GM12878 (cell line): ENCODE data around the gene CASP10. TPM values are rescaled to one million over a fixed set of nuclear protein-coding genes. Genes with fewer than 3 reads are reported as not detected.
A peak's percentile ranks its signal among the peaks of the same experiment; 100 is the strongest.

Source experiments
- CEBPB ChIP-seq, 2 experiments: fragments of 150-350 bp in 1 of 2; IDR thresholded peaks; 2 replicates each; pipeline ENCODE4 v1.6.1; 2012 to 2014; ENCODE audit warnings: low read depth in 2 of 2, low read length in 2 of 2, borderline replicate concordance in 1 of 2, inconsistent platforms in 1 of 2
- EP300 ChIP-seq, 2 experiments: fragments of 150-350 bp in 1 of 2; IDR thresholded peaks; 2 replicates each; pipeline ENCODE4 v1.6.1; 2011 to 2012; ENCODE audit warnings: low read depth in 2 of 2, low read length in 2 of 2, borderline replicate concordance in 1 of 2, improper control_type of control experiment in 1 of 2, inconsistent platforms in 1 of 2; ENCODE audit not compliant: control insufficient read depth in 1 of 2
- EZH2 ChIP-seq: IDR thresholded peaks from 2 replicates; pipeline ENCODE4 v1.6.1; 2012; ENCODE audit warnings: low read depth, mild to moderate bottlenecking, control low read depth, inconsistent platforms, low read length, borderline replicate concordance; ENCODE audit not compliant: control insufficient read depth
- HCFC1 ChIP-seq: fragments of 150-350 bp; IDR thresholded peaks from 2 replicates; pipeline ENCODE4 v1.6.1; 2014; ENCODE audit warnings: low read length
- HDAC2 ChIP-seq: fragments of 200-600 bp; sonication (generic); IDR thresholded peaks from 2 replicates; pipeline ENCODE4 v1.6.1; 2017
- HDGF ChIP-seq: fragments of 450-650 bp; IDR thresholded peaks from 2 replicates; pipeline ENCODE4 v1.6.1; 2016; ENCODE audit warnings: antibody characterized with exemption
- IKZF1 ChIP-seq: fragments of 450-650 bp; conservative IDR thresholded peaks from 2 replicates; pipeline ENCODE4 v1.6.1; 2017; ENCODE audit warnings: antibody characterized with exemption, mild to moderate bottlenecking
- KDM1A ChIP-seq: fragments of 200-600 bp; sonication (generic); IDR thresholded peaks from 2 replicates; pipeline ENCODE4 v1.6.1; 2016; ENCODE audit warnings: borderline replicate concordance
- NR2C1 ChIP-seq: fragments of 450-650 bp; IDR thresholded peaks from 2 replicates; pipeline ENCODE4 v1.6.1; 2017; ENCODE audit warnings: antibody characterized with exemption, mild to moderate bottlenecking, moderate library complexity
- POLR2A ChIP-seq: IDR thresholded peaks from 2 replicates; pipeline ENCODE4 v1.6.1; 2011; ENCODE audit warnings: low read depth, mild to moderate bottlenecking, low read length
- RELA ChIP-seq: fragments of 450-650 bp; IDR thresholded peaks from 2 replicates; pipeline ENCODE4 v1.8.0; 2014; ENCODE audit warnings: borderline replicate concordance; ENCODE audit not compliant: partially characterized antibody
- SMARCA5 ChIP-seq: fragments of 450-650 bp; IDR thresholded peaks from 2 replicates; pipeline ENCODE4 v1.6.1; 2017; ENCODE audit warnings: mild to moderate bottlenecking
- SP1 ChIP-seq: IDR thresholded peaks from one replicate; pipeline ENCODE4 v1.6.1; 2011; ENCODE audit warnings: low read depth, low read length
- SREBF2 ChIP-seq: IDR thresholded peaks from 2 replicates; pipeline ENCODE4 v1.6.1; 2012; ENCODE audit warnings: mild to moderate bottlenecking, low read length
- SRF ChIP-seq, 2 experiments: IDR thresholded peaks; 2 replicates each; pipeline ENCODE4 v1.6.1; 2011; ENCODE audit warnings: low read depth in 2 of 2, low read length in 2 of 2, mild to moderate bottlenecking in 1 of 2, moderate library complexity in 1 of 2
- SUZ12 ChIP-seq: fragments of 200-600 bp; sonication (generic); IDR thresholded peaks from one replicate; pipeline ENCODE4 v1.6.1; 2018; ENCODE audit warnings: antibody characterized with exemption, mild to moderate bottlenecking; ENCODE audit not compliant: unreplicated experiment
- TBL1XR1 ChIP-seq: IDR thresholded peaks from 2 replicates; pipeline ENCODE4 v1.6.1; 2012; ENCODE audit warnings: low read depth, low read length, improper control_type of control experiment
- ZBTB40 ChIP-seq: fragments of 450-650 bp; IDR thresholded peaks from 2 replicates; pipeline ENCODE4 v1.6.1; 2016; ENCODE audit warnings: mild to moderate bottlenecking, moderate library complexity, borderline replicate concordance
- ZZZ3 ChIP-seq: IDR thresholded peaks from 2 replicates; pipeline ENCODE4 v1.6.1; 2011; ENCODE audit warnings: low read depth; ENCODE audit not compliant: control insufficient read depth, insufficient read length
- polyA plus RNA-seq, 11 experiments: library from polyadenylated mRNA; depleted of rRNA in 4 of 11; unstranded in 6 of 11; stranded (reverse) in 5 of 11; fragments of >200 nt; fragmentation: Nextera tagmentation in 4 of 11; fragmentation: Illumina TruSeq in 1 of 11; extraction: Ambion mirVana in 4 of 11; extraction: Trizol in 1 of 11; gene quantifications; 1 replicate in 1 of 11; 2 replicates in 10 of 11; pipeline versions ENCODE4 v1.2.1 to v1.2.3, GENCODE V29; 2011 to 2016; ENCODE audit warnings: inconsistent platforms in 2 of 11, missing spikeins in 2 of 11, low read depth in 1 of 11
- total RNA-seq, 4 experiments: library from RNA; depleted of rRNA in 3 of 4; stranded (reverse); fragments of >200 nt in 3 of 4; fragmentation: Illumina TruSeq in 1 of 4; extraction: Trizol in 1 of 4; gene quantifications; 2 replicates each; pipeline versions ENCODE4 v1.2.1 to v1.2.3, GENCODE V29; 2013 to 2021
- TF ChIP-seq, protein P1 (sequence below): fragments of 450-650 bp; IDR thresholded peaks from 2 replicates; pipeline ENCODE4 v1.6.1; 2016; ENCODE audit warnings: mild to moderate bottlenecking
- TF ChIP-seq, protein P2 (sequence below): fragments of 450-650 bp; IDR thresholded peaks from 2 replicates; pipeline ENCODE4 v1.6.1; 2017; ENCODE audit warnings: mild to moderate bottlenecking, moderate library complexity

CASP10 gene
- total and polyA plus RNA-seq, 10 of the 15 experiments (the other 5 are each of a cell fraction or from before 2014, with no cell fraction given), result 7.2 to 14.1 (median 10.8) TPM

DNA sequence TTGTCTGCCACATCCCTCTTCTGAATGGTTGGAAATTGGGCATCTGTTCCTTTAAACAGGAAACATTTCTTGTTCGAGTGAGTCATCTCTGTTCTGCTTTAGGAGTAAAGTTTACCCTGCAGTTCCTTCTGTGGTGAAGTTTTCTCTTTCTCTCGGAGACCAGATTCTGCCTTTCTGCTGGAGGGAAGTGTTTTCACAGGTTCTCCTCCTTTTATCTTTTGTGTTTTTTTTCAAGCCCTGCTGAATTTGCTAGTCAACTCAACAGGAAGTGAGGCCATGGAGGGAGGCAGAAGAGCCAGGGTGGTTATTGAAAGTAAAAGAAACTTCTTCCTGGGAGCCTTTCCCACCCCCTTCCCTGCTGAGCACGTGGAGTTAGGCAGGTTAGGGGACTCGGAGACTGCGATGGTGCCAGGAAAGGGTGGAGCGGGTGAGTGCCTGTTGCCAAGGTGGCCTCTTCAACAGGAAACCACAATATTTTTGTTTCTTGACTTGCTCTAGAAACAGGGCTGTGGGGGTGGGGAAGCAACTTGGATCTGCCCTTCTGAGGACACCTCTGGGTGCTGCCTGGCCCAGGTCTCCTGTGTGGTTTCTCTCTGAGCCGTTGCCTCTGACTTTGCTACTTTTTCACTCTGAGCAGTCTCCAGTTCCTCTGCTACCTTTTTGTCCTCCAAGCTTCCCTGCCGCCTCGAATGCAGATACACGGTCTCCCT is 75.2 kb downstream of the CASP10 start (continued):
- TF ChIP-seq KDM1A (no peak), SP1 (peak; percentile 87), SRF (IDR thresholded peaks at IDR 0.05; ENCODE audit: low read depth in 2 of 2, low read length in 2 of 2) (0 out of 4 replicates have a peak, but pooled peaks of 1 of the 2 experiments have one; percentile 8), EZH2 (no peak), CEBPB (IDR thresholded peaks at IDR 0.05; ENCODE audit: borderline replicate concordance in 1 of 2, low read depth in 2 of 2, low read length in 2 of 2) (peak in 1 of 2 experiments; percentile 79; a peak in 1 of 4 replicates), HDGF (no peak), SREBF2 (no peak), RELA (no peak), SUZ12 (no peak), HDAC2 (no peak), NR2C1 (no peak), ZZZ3 (no peak), HCFC1 (peak; percentile 36; the same call in 1 of the 2 replicates), ZBTB40 (no peak; the same call in 1 of the 2 replicates), IKZF1 (peak; percentile 95), POLR2A (peak; percentile 61), SMARCA5 (peak; percentile 66), TBL1XR1 (peak; percentile 93), EP300 (IDR thresholded peaks at IDR 0.05; ENCODE audit: borderline replicate concordance in 1 of 2, control insufficient read depth in 1 of 2, low read depth in 2 of 2, low read length in 2 of 2) (peak; percentile 64 to 97)
- TF ChIP-seq, protein P1, sequence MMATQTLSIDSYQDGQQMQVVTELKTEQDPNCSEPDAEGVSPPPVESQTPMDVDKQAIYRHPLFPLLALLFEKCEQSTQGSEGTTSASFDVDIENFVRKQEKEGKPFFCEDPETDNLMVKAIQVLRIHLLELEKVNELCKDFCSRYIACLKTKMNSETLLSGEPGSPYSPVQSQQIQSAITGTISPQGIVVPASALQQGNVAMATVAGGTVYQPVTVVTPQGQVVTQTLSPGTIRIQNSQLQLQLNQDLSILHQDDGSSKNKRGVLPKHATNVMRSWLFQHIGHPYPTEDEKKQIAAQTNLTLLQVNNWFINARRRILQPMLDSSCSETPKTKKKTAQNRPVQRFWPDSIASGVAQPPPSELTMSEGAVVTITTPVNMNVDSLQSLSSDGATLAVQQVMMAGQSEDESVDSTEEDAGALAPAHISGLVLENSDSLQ, result no peak; the same call in 1 of the 2 replicates
- TF ChIP-seq, protein P2, sequence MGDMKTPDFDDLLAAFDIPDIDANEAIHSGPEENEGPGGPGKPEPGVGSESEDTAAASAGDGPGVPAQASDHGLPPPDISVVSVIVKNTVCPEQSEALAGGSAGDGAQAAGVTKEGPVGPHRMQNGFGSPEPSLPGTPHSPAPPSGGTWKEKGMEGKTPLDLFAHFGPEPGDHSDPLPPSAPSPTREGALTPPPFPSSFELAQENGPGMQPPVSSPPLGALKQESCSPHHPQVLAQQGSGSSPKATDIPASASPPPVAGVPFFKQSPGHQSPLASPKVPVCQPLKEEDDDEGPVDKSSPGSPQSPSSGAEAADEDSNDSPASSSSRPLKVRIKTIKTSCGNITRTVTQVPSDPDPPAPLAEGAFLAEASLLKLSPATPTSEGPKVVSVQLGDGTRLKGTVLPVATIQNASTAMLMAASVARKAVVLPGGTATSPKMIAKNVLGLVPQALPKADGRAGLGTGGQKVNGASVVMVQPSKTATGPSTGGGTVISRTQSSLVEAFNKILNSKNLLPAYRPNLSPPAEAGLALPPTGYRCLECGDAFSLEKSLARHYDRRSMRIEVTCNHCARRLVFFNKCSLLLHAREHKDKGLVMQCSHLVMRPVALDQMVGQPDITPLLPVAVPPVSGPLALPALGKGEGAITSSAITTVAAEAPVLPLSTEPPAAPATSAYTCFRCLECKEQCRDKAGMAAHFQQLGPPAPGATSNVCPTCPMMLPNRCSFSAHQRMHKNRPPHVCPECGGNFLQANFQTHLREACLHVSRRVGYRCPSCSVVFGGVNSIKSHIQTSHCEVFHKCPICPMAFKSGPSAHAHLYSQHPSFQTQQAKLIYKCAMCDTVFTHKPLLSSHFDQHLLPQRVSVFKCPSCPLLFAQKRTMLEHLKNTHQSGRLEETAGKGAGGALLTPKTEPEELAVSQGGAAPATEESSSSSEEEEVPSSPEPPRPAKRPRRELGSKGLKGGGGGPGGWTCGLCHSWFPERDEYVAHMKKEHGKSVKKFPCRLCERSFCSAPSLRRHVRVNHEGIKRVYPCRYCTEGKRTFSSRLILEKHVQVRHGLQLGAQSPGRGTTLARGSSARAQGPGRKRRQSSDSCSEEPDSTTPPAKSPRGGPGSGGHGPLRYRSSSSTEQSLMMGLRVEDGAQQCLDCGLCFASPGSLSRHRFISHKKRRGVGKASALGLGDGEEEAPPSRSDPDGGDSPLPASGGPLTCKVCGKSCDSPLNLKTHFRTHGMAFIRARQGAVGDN, result peak; percentile 94
